Panc1 (cell line): ENCODE measurements around the gene ZC3H8. TPM values are rescaled to one million over a fixed set of nuclear protein-coding genes. Genes with fewer than 3 reads are reported as not detected.

ENCODE experiments used
- ATAC-seq: fragments of 200-7000 bp; cut with Tn5 transposase; 2 replicates; pipeline ENCODE4 v1.9.1; 2020; ENCODE audit warnings: mild to moderate bottlenecking, moderate library complexity
- BruUV-seq: library from RNA; stranded (reverse); fragments of 400-500 nt; replicated peaks from 2 replicates; lab custom pipeline; 2021; lab: Mats Ljungman, UMichigan
- CTCF ChIA-PET: fragments of 300-600 bp; sonication (Branson Sonifier 250); formaldehyde crosslinking; loops from one replicate; lab custom pipeline; 2022; ENCODE audit warnings: antibody characterized with exemption; lab: Charles Lee
- POLR2A ChIA-PET: fragments of 300-600 bp; sonication (Branson Sonifier 250); formaldehyde crosslinking; loops from one replicate; lab custom pipeline; 2022; ENCODE audit warnings: antibody characterized with exemption; lab: Charles Lee
- DNase-seq: peaks from one replicate; pipeline ENCODE4 v3.0.0-alpha.2; 2010; ENCODE audit warnings: low read depth, low spot score
- H3K27ac ChIP-seq: 2 replicates; pipeline ENCODE4 v1.5.1; 2011; ENCODE audit warnings: mild to moderate bottlenecking, low read length, inconsistent platforms
- H3K27me3 ChIP-seq: fragments of 200-500 bp; sonication (Bioruptor generic); 2 replicates; pipeline ENCODE4 v1.6.0; 2014; ENCODE audit warnings: low read length, inconsistent platforms; ENCODE audit not compliant: control insufficient read depth, insufficient read depth
- H3K36me3 ChIP-seq: fragments of 200-500 bp; sonication (Bioruptor generic); 2 replicates; pipeline ENCODE4 v1.5.1; 2014; ENCODE audit warnings: inconsistent platforms, mild to moderate bottlenecking, low read length, moderate library complexity; ENCODE audit not compliant: control insufficient read depth, insufficient read depth
- H3K4me1 ChIP-seq: 2 replicates; pipeline ENCODE4 v1.5.1; 2011; ENCODE audit warnings: inconsistent platforms, mild to moderate bottlenecking, low read length, moderate library complexity; ENCODE audit not compliant: control insufficient read depth, insufficient read depth
- H3K4me3 ChIP-seq, 2 experiments: 2 replicates each; pipeline ENCODE4 v1.5.1; 2011 to 2012; ENCODE audit warnings: low read depth in 2 of 2, low read length in 2 of 2, mild to moderate bottlenecking in 2 of 2, inconsistent platforms in 1 of 2, moderate library complexity in 1 of 2
- H3K9me3 ChIP-seq: fragments of 200-500 bp; sonication (Bioruptor generic); 2 replicates; pipeline ENCODE4 v1.5.1; 2014; ENCODE audit warnings: low read depth, mild to moderate bottlenecking, inconsistent platforms, low read length, moderate library complexity; ENCODE audit not compliant: control insufficient read depth, insufficient read depth
- POLR2AphosphoS5 ChIP-seq: IDR thresholded peaks from 2 replicates; pipeline ENCODE4 v1.6.1; 2012; ENCODE audit warnings: mild to moderate bottlenecking, low read depth, low read length, moderate library complexity
- REST ChIP-seq, 2 experiments: IDR thresholded peaks; 2 replicates each; pipeline ENCODE4 v1.6.1; 2011 to 2012; ENCODE audit warnings: low read depth in 2 of 2, control low read depth in 1 of 2, low read length in 1 of 2, mild to moderate bottlenecking in 1 of 2, moderate library complexity in 1 of 2; ENCODE audit not compliant: insufficient read depth in 1 of 2
- SIN3A ChIP-seq: IDR thresholded peaks from 2 replicates; pipeline ENCODE4 v1.6.1; 2012; ENCODE audit warnings: low read depth, mild to moderate bottlenecking, low read length, moderate library complexity, borderline replicate concordance; ENCODE audit not compliant: insufficient read depth
- TCF7L2 ChIP-seq: IDR thresholded peaks from 2 replicates; pipeline ENCODE4 v1.6.1; 2011; ENCODE audit warnings: mild to moderate bottlenecking, low read depth, low read length, inconsistent platforms
- in situ Hi-C: cut with HindIII; loops from 2 replicates; pipeline ENCODE4 v1.10.0; 2016; ENCODE audit warnings: low sequenced_read_pairs, low pct_unique_long_range_greater_than_20kb
- intact Hi-C: fragments of 100-400 bp; cut with micrococcal nuclease; formaldehyde crosslinking; loops from one replicate; pipeline ENCODE4 v1.10.0; 2022; ENCODE audit not compliant: unreplicated experiment
- total RNA-seq: library from RNA; stranded (reverse); gene quantifications from one replicate; pipeline ENCODE4 v1.2.1, GENCODE V29; 2021; ENCODE audit not compliant: unreplicated experiment
- TF ChIP-seq, protein P1 (sequence below): fragments of 450-650 bp; IDR thresholded peaks from 2 replicates; pipeline ENCODE4 v1.5.1; 2017; ENCODE audit warnings: mild to moderate bottlenecking

Gene ZC3H8
- total RNA-seq, 1 experiment from 2014 or later: 4.4 TPM

- no peak overlapping the region for H3K27ac ChIP-seq
- no peak for DNase-seq
- H3K4me1 ChIP-seq: peaks cover 9% of the 10 kb centered on the region; the same call in 1 of the 2 replicates
- TF ChIP-seq REST (IDR thresholded peaks at IDR 0.05; ENCODE audit: insufficient read depth in 1 of 2, low read depth in 2 of 2, low read length in 1 of 2) (no peak), TCF7L2 (no peak), SIN3A (no peak), POLR2AphosphoS5 (no peak)
- TF ChIP-seq, protein P1, sequence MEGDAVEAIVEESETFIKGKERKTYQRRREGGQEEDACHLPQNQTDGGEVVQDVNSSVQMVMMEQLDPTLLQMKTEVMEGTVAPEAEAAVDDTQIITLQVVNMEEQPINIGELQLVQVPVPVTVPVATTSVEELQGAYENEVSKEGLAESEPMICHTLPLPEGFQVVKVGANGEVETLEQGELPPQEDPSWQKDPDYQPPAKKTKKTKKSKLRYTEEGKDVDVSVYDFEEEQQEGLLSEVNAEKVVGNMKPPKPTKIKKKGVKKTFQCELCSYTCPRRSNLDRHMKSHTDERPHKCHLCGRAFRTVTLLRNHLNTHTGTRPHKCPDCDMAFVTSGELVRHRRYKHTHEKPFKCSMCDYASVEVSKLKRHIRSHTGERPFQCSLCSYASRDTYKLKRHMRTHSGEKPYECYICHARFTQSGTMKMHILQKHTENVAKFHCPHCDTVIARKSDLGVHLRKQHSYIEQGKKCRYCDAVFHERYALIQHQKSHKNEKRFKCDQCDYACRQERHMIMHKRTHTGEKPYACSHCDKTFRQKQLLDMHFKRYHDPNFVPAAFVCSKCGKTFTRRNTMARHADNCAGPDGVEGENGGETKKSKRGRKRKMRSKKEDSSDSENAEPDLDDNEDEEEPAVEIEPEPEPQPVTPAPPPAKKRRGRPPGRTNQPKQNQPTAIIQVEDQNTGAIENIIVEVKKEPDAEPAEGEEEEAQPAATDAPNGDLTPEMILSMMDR: no peak
- ChIA-PET POLR2A (no interaction called here), CTCF (interaction anchor here (0.5 kb wide), 1 partner anchor 139 kb away, joined by 4 read pairs; no protein-coding TSS in a partner anchor)
- in situ Hi-C loops: no loop called here
- no TSS peak for BruUV-seq
- H3K36me3 ChIP-seq: no peaks in the 10 kb centered on the region
- no peak overlapping the region for H3K4me3 ChIP-seq
- intact Hi-C loops: no loop called here
- H3K27me3 ChIP-seq: no peaks in the 10 kb centered on the region
- no peaks in the 10 kb centered on the region for H3K9me3 ChIP-seq
- no peak for ATAC-seq
These were observed 41.6 kb upstream of the ZC3H8 start for GRCh38 chr2:112296407-112296806.

DNA sequence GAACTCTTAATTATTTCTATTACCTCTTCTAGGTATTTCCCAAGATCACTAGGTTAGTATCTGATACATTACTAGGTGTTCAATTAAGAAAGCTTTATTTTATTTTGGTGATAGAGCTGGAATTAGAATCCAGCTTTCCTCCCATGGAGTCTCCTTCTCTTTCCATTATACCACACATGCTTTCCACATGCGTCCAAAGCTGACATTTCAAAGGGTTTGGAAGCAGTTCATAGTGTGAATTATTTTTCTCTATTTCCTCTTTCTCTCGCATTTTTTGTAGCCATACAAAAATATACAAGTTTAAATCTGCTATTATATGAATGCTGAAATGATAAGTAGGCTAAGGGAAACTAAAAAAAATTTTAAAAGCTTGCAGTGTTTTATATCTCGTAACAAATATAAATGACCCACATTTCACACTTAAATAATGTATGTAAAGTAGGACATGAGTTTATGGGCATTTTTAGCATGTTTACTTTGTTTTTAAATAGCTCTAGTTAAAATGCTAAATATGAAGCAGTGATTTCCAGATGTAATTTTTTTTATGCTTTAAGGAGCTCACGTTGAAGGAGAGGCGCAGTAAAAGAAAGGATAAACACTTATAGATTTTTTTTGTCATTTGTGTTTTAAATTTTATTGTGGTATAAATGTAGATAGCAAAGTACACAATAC lies 40.7 kb upstream of the ZC3H8 start:
- no TSS peak for BruUV-seq

More for the DNA sequence above, 40.7 kb upstream of the ZC3H8 start:
- DNase-seq (no peak), ATAC-seq (no peak)
- ChIA-PET POLR2A (no interaction called here), CTCF (no interaction called here)
- Histone ChIP-seq H3K27ac (no peak overlapping the region), H3K36me3 (no peaks in the 10 kb centered on the region), H3K27me3 (no peaks in the 10 kb centered on the region), H3K4me1 (peaks cover 3% of the 10 kb centered on the region; the same call in 1 of the 2 replicates), H3K4me3 (no peak overlapping the region), H3K9me3 (no peaks in the 10 kb centered on the region)
- intact Hi-C loops: no loop called here
- TF ChIP-seq TCF7L2: no peak
- no peak for TF ChIP-seq SIN3A
- no peak for TF ChIP-seq POLR2AphosphoS5
- TF ChIP-seq, protein P1: no peak
- no peak for TF ChIP-seq REST (IDR thresholded peaks at IDR 0.05; ENCODE audit: insufficient read depth in 1 of 2, low read depth in 2 of 2, low read length in 1 of 2)
- in situ Hi-C loops: no loop called here
